Trophoblast cell (in vitro differentiated cells and primary cell): ENCODE data around the gene XYLT1.

Source experiments
- DNase-seq, 2 donors: peaks; one replicate each; pipeline ENCODE4 v3.0.0-alpha.2; 2016
- H2AFZ ChIP-seq: 2 replicates; pipeline ENCODE4 v1.6.1; 2013; ENCODE audit warnings: low read length, moderate library complexity, mild to moderate bottlenecking; ENCODE audit not compliant: insufficient read depth, poor library complexity
- H2AK5ac ChIP-seq: 2 replicates; pipeline ENCODE4 v1.6.1; 2013; ENCODE audit warnings: mild to moderate bottlenecking, low read length
- H2BK120ac ChIP-seq: 2 replicates; pipeline ENCODE4 v1.6.1; 2013; ENCODE audit warnings: low read length, mild to moderate bottlenecking, moderate library complexity; ENCODE audit not compliant: insufficient read depth, poor library complexity
- H2BK12ac ChIP-seq: 2 replicates; pipeline ENCODE4 v1.6.1; 2013; ENCODE audit warnings: mild to moderate bottlenecking, low read length, moderate library complexity
- H2BK5ac ChIP-seq: 2 replicates; pipeline ENCODE4 v1.6.1; 2013; ENCODE audit warnings: low read length, low read depth, moderate library complexity, mild to moderate bottlenecking; ENCODE audit not compliant: poor library complexity
- H3K14ac ChIP-seq: 2 replicates; pipeline ENCODE4 v1.6.1; 2013; ENCODE audit warnings: mild to moderate bottlenecking, low read length
- H3K18ac ChIP-seq: 2 replicates; pipeline ENCODE4 v1.6.1; 2013; ENCODE audit warnings: mild to moderate bottlenecking, low read length
- H3K23ac ChIP-seq: 2 replicates; pipeline ENCODE4 v1.6.1; 2013; ENCODE audit warnings: low read length
- H3K27ac ChIP-seq: 2 replicates; pipeline ENCODE4 v1.5.1; 2013; ENCODE audit warnings: low read depth, mild to moderate bottlenecking, inconsistent platforms, low read length, moderate library complexity
- H3K27me3 ChIP-seq: 2 replicates; pipeline ENCODE4 v1.6.1; 2013; ENCODE audit warnings: inconsistent platforms, mild to moderate bottlenecking, low read length, moderate library complexity; ENCODE audit not compliant: insufficient read depth
- H3K36me3 ChIP-seq, 2 experiments: 1 replicate in 1 of 2; 2 replicates in 1 of 2; pipeline ENCODE4 v1.6.1; 2013; ENCODE audit warnings: low read length in 2 of 2, mild to moderate bottlenecking in 2 of 2, moderate library complexity in 1 of 2; ENCODE audit not compliant: insufficient read depth in 2 of 2, control insufficient read depth in 1 of 2
- H3K4ac ChIP-seq: 2 replicates; pipeline ENCODE4 v1.6.1; 2013; ENCODE audit warnings: low read depth, mild to moderate bottlenecking, low read length, moderate library complexity
- H3K4me1 ChIP-seq, 2 experiments: 1 replicate in 1 of 2; 2 replicates in 1 of 2; pipeline ENCODE4 v1.6.1; 2013; ENCODE audit warnings: low read length in 2 of 2, mild to moderate bottlenecking in 2 of 2, moderate library complexity in 1 of 2; ENCODE audit not compliant: insufficient read depth in 2 of 2, control insufficient read depth in 1 of 2
- H3K4me2 ChIP-seq: 2 replicates; pipeline ENCODE4 v1.6.1; 2013; ENCODE audit warnings: inconsistent platforms, mild to moderate bottlenecking, low read length, moderate library complexity
- H3K4me3 ChIP-seq: 2 replicates; pipeline ENCODE4 v1.5.1; 2013; ENCODE audit warnings: mild to moderate bottlenecking, low read depth, low read length, inconsistent platforms
- H3K79me1 ChIP-seq: one replicate; pipeline ENCODE4 v1.6.1; 2013; ENCODE audit warnings: low read length
- H3K79me2 ChIP-seq: 2 replicates; pipeline ENCODE4 v1.6.1; 2013; ENCODE audit warnings: low read length, mild to moderate bottlenecking; ENCODE audit not compliant: control insufficient read depth, insufficient read depth, poor library complexity
- H3K9ac ChIP-seq: 2 replicates; pipeline ENCODE4 v1.6.1; 2013; ENCODE audit warnings: mild to moderate bottlenecking, low read length
- H3K9me3 ChIP-seq: 2 replicates; pipeline ENCODE4 v1.6.1; 2013; ENCODE audit warnings: low read depth, mild to moderate bottlenecking, control low read depth, inconsistent platforms, low read length; ENCODE audit not compliant: insufficient read depth
- H4K12ac ChIP-seq: 2 replicates; pipeline ENCODE4 v1.6.1; 2013; ENCODE audit warnings: low read depth, mild to moderate bottlenecking, low read length, moderate library complexity
- H4K8ac ChIP-seq: 2 replicates; pipeline ENCODE4 v1.6.1; 2013; ENCODE audit warnings: low read depth, mild to moderate bottlenecking, low read length, moderate library complexity
- H4K91ac ChIP-seq: one replicate; pipeline ENCODE4 v1.6.1; 2013; ENCODE audit warnings: low read depth, mild to moderate bottlenecking, low read length, moderate library complexity
- WGBS: extraction: QIAGEN DNeasy Blood & Tissue Kit; methylation state at CpG from one replicate; pipeline ENCODE4 v1.1.7; 2013; ENCODE audit warnings: missing lambda C conversion rate; ENCODE audit not compliant: insufficient read length, insufficient coverage; ENCODE audit errors: extremely low coverage; 5-methylcytosine and 5-hydroxymethylcytosine counted together

The XYLT1 gene

GRCh38 chr16:17454162-17454730 is 16.5 kb downstream of the XYLT1 start:
- H3K14ac ChIP-seq, result no peak overlapping the region
- H3K9me3 ChIP-seq, result no peaks in the 10 kb centered on the region
- H2AK5ac ChIP-seq, result no peak overlapping the region
- H4K8ac ChIP-seq, result no peak overlapping the region
- H3K9ac ChIP-seq, result no peak overlapping the region
- no peak overlapping the region for H2BK12ac ChIP-seq
- no peaks in the 10 kb centered on the region for H3K27me3 ChIP-seq
- H4K12ac ChIP-seq, result no peak overlapping the region
- no peak overlapping the region for H3K27ac ChIP-seq
- H3K36me3 ChIP-seq, result no peaks in the 10 kb centered on the region
- no peak overlapping the region for H3K4me2 ChIP-seq
- no peak overlapping the region for H2BK120ac ChIP-seq
- DNase-seq, result no peak
- no peak overlapping the region for H3K4me3 ChIP-seq
- H3K79me1 ChIP-seq, result no peaks in the 10 kb centered on the region
- no peak overlapping the region for H2BK5ac ChIP-seq
- H3K79me2 ChIP-seq, result no peaks in the 10 kb centered on the region
- no peak overlapping the region for H2AFZ ChIP-seq
- H3K4ac ChIP-seq, result no peak overlapping the region
- no peak overlapping the region for H3K18ac ChIP-seq
- WGBS, result no CpG with 5 or more reads among the region's 4 CpGs
- peaks cover 0 to 7% of the 10 kb centered on the region in 2 experiments for H3K4me1 ChIP-seq
- no peak overlapping the region for H3K23ac ChIP-seq
- H4K91ac ChIP-seq, result no peak overlapping the region

GRCh38 chr16:17453364-17454038 is 17.3 kb downstream of the XYLT1 start:
- no CpG with 5 or more reads among the region's 8 CpGs for WGBS
- no peak overlapping the region for H3K4ac ChIP-seq
- no peak overlapping the region for H2BK5ac ChIP-seq
- no peaks in the 10 kb centered on the region for H3K9me3 ChIP-seq
- no peak overlapping the region for H3K23ac ChIP-seq
- no peak overlapping the region for H3K4me3 ChIP-seq
- no peak overlapping the region for H2AK5ac ChIP-seq
- H3K27ac ChIP-seq, result no peak overlapping the region
- H3K4me1 ChIP-seq, result peaks cover 0 to 7% of the 10 kb centered on the region in 2 experiments
- H2AFZ ChIP-seq, result no peak overlapping the region
- H3K18ac ChIP-seq, result no peak overlapping the region
- H3K27me3 ChIP-seq, result no peaks in the 10 kb centered on the region
- no peak overlapping the region for H4K12ac ChIP-seq
- H3K36me3 ChIP-seq, result no peaks in the 10 kb centered on the region
- H3K14ac ChIP-seq, result no peak overlapping the region
- H4K8ac ChIP-seq, result no peak overlapping the region
- DNase-seq, result no peak
- no peak overlapping the region for H3K4me2 ChIP-seq
- H3K79me1 ChIP-seq, result no peaks in the 10 kb centered on the region
- H2BK120ac ChIP-seq, result no peak overlapping the region
- no peak overlapping the region for H4K91ac ChIP-seq
- H3K9ac ChIP-seq, result no peak overlapping the region
- no peaks in the 10 kb centered on the region for H3K79me2 ChIP-seq
- no peak overlapping the region for H2BK12ac ChIP-seq

GRCh38 chr16:17452922-17453321 is 17.8 kb downstream of the XYLT1 start:
- H3K9ac ChIP-seq, result no peak overlapping the region
- no peak overlapping the region for H2BK120ac ChIP-seq
- H4K12ac ChIP-seq, result no peak overlapping the region
- H3K4ac ChIP-seq, result no peak overlapping the region
- no peak overlapping the region for H3K27ac ChIP-seq
- H3K36me3 ChIP-seq, result no peaks in the 10 kb centered on the region
- no peak for DNase-seq
- H3K14ac ChIP-seq, result no peak overlapping the region
- no peak overlapping the region for H4K8ac ChIP-seq
- H3K79me1 ChIP-seq, result no peaks in the 10 kb centered on the region
- no peak overlapping the region for H2AK5ac ChIP-seq
- no peaks in the 10 kb centered on the region for H3K27me3 ChIP-seq
- H3K18ac ChIP-seq, result no peak overlapping the region
- no peak overlapping the region for H2AFZ ChIP-seq
- H3K4me3 ChIP-seq, result no peak overlapping the region
- H4K91ac ChIP-seq, result no peak overlapping the region
- H3K9me3 ChIP-seq, result no peaks in the 10 kb centered on the region
- H3K23ac ChIP-seq, result no peak overlapping the region
- WGBS, result no CpG with 5 or more reads among the region's 2 CpGs
- H3K4me1 ChIP-seq, result peaks cover 0 to 7% of the 10 kb centered on the region in 2 experiments
- H3K4me2 ChIP-seq, result no peak overlapping the region
- H3K79me2 ChIP-seq, result no peaks in the 10 kb centered on the region
- H2BK5ac ChIP-seq, result no peak overlapping the region
- no peak overlapping the region for H2BK12ac ChIP-seq

GRCh38 chr16:17451843-17452242 is 18.9 kb downstream of the XYLT1 start:
- no peaks in the 10 kb centered on the region for H3K79me2 ChIP-seq

More at GRCh38 chr16:17451843-17452242, 18.9 kb downstream of the XYLT1 start:
- WGBS, result no CpG with 5 or more reads among the region's 3 CpGs
- Histone ChIP-seq H3K27me3 (no peaks in the 10 kb centered on the region), H3K4me3 (no peak overlapping the region), H3K18ac (no peak overlapping the region), H3K36me3 (no peaks in the 10 kb centered on the region), H3K14ac (no peak overlapping the region), H3K4me1 (peaks cover 0 to 7% of the 10 kb centered on the region in 2 experiments), H2BK12ac (no peak overlapping the region), H2AFZ (no peak overlapping the region), H3K79me1 (no peaks in the 10 kb centered on the region), H3K27ac (no peak overlapping the region), H2AK5ac (no peak overlapping the region), H3K4me2 (no peak overlapping the region), H4K91ac (no peak overlapping the region), H4K8ac (no peak overlapping the region), H3K9me3 (no peaks in the 10 kb centered on the region), H2BK120ac (no peak overlapping the region), H3K9ac (no peak overlapping the region), H4K12ac (no peak overlapping the region), H3K4ac (no peak overlapping the region), H3K23ac (no peak overlapping the region), H2BK5ac (no peak overlapping the region)
- no peak for DNase-seq
